HUES48 (cell line): ENCODE measurements around the gene CCDC195.

ENCODE experiments used
- H3K27ac ChIP-seq: one replicate; pipeline ENCODE4 v1.7.0; 2013; ENCODE audit warnings: low read depth, low read length, inconsistent platforms
- H3K27me3 ChIP-seq: 2 replicates; pipeline ENCODE4 v1.6.1; 2013; ENCODE audit warnings: mild to moderate bottlenecking, low read length; ENCODE audit not compliant: control insufficient read depth, insufficient read depth
- H3K36me3 ChIP-seq: 2 replicates; pipeline ENCODE4 v1.6.1; 2013; ENCODE audit warnings: low read length; ENCODE audit not compliant: control insufficient read depth, insufficient read depth
- H3K4me1 ChIP-seq: 2 replicates; pipeline ENCODE4 v1.6.1; 2013; ENCODE audit warnings: mild to moderate bottlenecking, low read length; ENCODE audit not compliant: control insufficient read depth, insufficient read depth
- H3K4me3 ChIP-seq: 2 replicates; pipeline ENCODE4 v1.5.1; 2013; ENCODE audit warnings: mild to moderate bottlenecking, low read depth, low read length
- H3K9ac ChIP-seq: 2 replicates; pipeline ENCODE4 v1.6.1; 2013; ENCODE audit warnings: mild to moderate bottlenecking, low read depth, low read length, moderate library complexity
- H3K9me3 ChIP-seq: 2 replicates; pipeline ENCODE4 v1.6.1; 2013; ENCODE audit warnings: low read length; ENCODE audit not compliant: control insufficient read depth, insufficient read depth

CCDC195 gene

GRCh38 chr2:224716201-224716600 is at the start of gene CCDC195:
TSS of gene CCDC195 (minus strand) at chr2:224716365. CDS start at chr2:224716365, 0 bp downstream.
- no peaks in the 10 kb centered on the region for H3K36me3 ChIP-seq
- no peak within 1 kb of the TSS for H3K27ac ChIP-seq
- H3K4me3 ChIP-seq: no peak within 1 kb of the TSS
- H3K4me1 ChIP-seq: no peaks in the 10 kb centered on the region
- H3K9ac ChIP-seq: no peak within 1 kb of the TSS
- H3K9me3 ChIP-seq: no peaks in the 10 kb centered on the region
- H3K27me3 ChIP-seq: no peaks in the 10 kb centered on the region

DNA sequence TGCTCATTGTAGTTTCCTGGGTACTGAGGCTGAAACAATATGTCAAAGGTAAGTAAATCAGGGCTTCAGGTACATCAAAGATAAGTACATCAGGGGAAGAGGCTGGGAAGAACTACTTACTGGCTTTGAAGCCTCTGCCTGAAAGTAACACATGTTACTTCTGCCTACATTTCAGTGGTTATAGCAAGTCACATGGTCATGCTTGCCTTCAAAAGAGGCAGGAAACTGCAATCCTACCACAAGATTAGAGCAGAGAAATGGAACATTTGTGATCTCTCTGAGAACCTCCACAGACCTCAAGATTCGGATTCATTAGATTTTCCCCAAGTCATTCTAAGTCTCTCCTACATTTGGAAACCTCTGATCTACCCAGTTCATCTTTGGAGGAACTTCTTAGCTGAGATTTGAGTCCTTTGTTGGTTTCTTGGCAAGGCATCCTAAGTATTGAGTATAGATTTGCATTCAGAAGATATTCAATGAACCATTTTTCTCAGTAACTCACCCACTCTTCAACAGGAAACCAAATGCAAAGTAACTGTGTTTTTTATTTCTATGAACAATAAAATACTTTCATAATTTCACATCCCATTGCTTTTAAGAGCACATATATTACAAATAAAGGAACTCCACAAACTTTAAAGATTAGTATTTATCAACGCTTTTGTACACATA is 48.5 kb upstream of the CCDC195 start:
- no peak overlapping the region for H3K4me3 ChIP-seq
- H3K27me3 ChIP-seq: no peaks in the 10 kb centered on the region
- H3K4me1 ChIP-seq: no peaks in the 10 kb centered on the region
- no peak overlapping the region for H3K9ac ChIP-seq
- H3K27ac ChIP-seq: no peak overlapping the region
- peaks cover 8% of the 10 kb centered on the region; the same call in 1 of the 2 replicates for H3K9me3 ChIP-seq
- no peaks in the 10 kb centered on the region for H3K36me3 ChIP-seq

DNA sequence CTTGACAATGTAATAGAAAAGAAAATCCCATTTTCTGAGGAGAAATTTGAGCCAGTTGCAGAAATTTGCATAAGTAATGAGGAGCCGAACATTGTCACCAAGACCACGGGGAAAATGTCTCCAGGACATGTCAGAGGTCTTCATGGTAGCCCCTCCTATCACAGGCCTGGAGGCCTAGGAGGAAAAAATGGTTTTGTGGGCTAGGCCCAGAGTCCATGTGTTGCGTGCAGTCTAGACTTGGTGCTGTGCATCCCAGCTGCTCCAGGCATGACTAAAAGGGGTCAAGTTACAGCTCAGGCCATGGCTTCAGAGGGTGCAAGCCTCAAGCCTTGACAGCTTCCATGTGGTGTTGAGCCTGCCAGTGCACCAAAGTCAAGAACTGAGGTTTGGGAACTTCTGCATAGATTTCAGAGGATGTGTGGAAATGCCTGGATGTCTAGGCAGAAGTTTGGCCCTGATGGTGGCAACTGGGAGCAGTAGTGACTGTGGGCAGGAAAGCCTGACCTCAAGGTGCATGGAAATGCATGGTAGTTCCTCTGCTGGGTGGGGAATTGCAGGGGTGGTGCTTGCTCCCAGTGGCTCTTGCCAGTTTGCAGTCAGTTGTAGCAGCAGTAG is 41.9 kb upstream of the CCDC195 start:
- Histone ChIP-seq H3K27ac (no peak overlapping the region), H3K27me3 (no peaks in the 10 kb centered on the region), H3K4me3 (no peak overlapping the region), H3K9me3 (peaks cover 35% of the 10 kb centered on the region), H3K36me3 (no peaks in the 10 kb centered on the region), H3K9ac (no peak overlapping the region), H3K4me1 (no peaks in the 10 kb centered on the region)

GRCh38 chr2:224753743-224754540 is 37.8 kb upstream of the CCDC195 start:
- H3K36me3 ChIP-seq: no peaks in the 10 kb centered on the region
- peaks cover 21% of the 10 kb centered on the region for H3K9me3 ChIP-seq
- no peak overlapping the region for H3K4me3 ChIP-seq
- H3K27ac ChIP-seq: no peak overlapping the region
- H3K4me1 ChIP-seq: no peaks in the 10 kb centered on the region
- H3K27me3 ChIP-seq: no peaks in the 10 kb centered on the region
- no peak overlapping the region for H3K9ac ChIP-seq

GRCh38 chr2:224751996-224752698 is 36.0 kb upstream of the CCDC195 start:
- Histone ChIP-seq H3K9ac (no peak overlapping the region), H3K27ac (no peak overlapping the region), H3K36me3 (no peaks in the 10 kb centered on the region), H3K4me1 (no peaks in the 10 kb centered on the region), H3K4me3 (no peak overlapping the region), H3K9me3 (peaks cover 7% of the 10 kb centered on the region), H3K27me3 (no peaks in the 10 kb centered on the region)

DNA sequence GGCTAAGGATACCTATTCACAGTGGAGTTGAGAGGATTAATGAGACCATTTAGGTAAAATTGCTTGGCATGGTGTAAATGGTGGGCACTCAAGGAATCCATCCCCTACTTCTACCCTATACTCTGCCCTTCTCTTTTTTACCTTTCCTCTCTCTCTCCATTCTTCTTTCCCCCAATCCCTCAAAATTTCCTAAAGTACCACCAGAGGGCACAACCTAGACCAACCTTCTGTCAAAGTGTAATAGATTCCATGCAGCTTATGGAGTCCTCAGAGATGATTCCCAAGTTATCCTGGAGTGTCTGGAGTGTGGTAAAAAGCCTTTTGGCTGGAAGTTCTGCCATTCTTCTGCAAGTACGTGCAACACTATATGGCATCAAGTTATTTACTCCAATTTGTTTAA is 33.0 kb upstream of the CCDC195 start:
- no peaks in the 10 kb centered on the region for H3K9me3 ChIP-seq
- no peak overlapping the region for H3K9ac ChIP-seq
- no peaks in the 10 kb centered on the region for H3K27me3 ChIP-seq
- no peak overlapping the region for H3K4me3 ChIP-seq
- H3K27ac ChIP-seq: no peak overlapping the region
- H3K4me1 ChIP-seq: no peaks in the 10 kb centered on the region
- H3K36me3 ChIP-seq: no peaks in the 10 kb centered on the region

DNA sequence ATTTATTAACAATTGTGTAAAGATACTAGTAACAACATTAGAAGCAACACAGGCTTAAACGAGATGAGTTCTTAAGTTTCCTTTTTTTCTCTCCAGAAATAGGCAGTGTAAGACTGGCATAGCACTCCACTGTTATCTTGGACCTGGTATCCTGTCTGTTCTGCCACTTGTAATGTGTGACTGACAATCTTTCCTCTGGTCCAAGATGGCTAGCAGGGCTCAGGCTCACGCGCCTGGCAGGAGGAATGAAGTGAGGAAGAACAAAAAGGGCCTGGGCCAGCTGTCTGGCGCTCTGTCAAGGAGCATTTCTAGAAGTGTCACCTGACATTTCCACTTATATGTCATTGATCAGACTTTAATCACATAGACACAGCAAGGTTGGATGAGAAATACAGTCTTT is 31.6 kb upstream of the CCDC195 start:
- H3K36me3 ChIP-seq: no peaks in the 10 kb centered on the region
- H3K9ac ChIP-seq: no peak overlapping the region
- no peak overlapping the region for H3K27ac ChIP-seq
- H3K27me3 ChIP-seq: no peaks in the 10 kb centered on the region
- no peaks in the 10 kb centered on the region for H3K4me1 ChIP-seq
- no peak overlapping the region for H3K4me3 ChIP-seq
- no peaks in the 10 kb centered on the region for H3K9me3 ChIP-seq

GRCh38 chr2:224736227-224736626 is 20.1 kb upstream of the CCDC195 start:
- peaks cover 31% of the 10 kb centered on the region for H3K9me3 ChIP-seq
- H3K27me3 ChIP-seq: no peaks in the 10 kb centered on the region
- no peak overlapping the region for H3K27ac ChIP-seq
- H3K4me3 ChIP-seq: no peak overlapping the region
- no peaks in the 10 kb centered on the region for H3K36me3 ChIP-seq
- no peak overlapping the region for H3K9ac ChIP-seq
- no peaks in the 10 kb centered on the region for H3K4me1 ChIP-seq

GRCh38 chr2:224734949-224735348 is 18.8 kb upstream of the CCDC195 start:
- H3K4me3 ChIP-seq: no peak overlapping the region
- no peaks in the 10 kb centered on the region for H3K4me1 ChIP-seq
- H3K36me3 ChIP-seq: no peaks in the 10 kb centered on the region
- no peaks in the 10 kb centered on the region for H3K27me3 ChIP-seq
- no peak overlapping the region for H3K9ac ChIP-seq
- peaks cover 31% of the 10 kb centered on the region for H3K9me3 ChIP-seq
- H3K27ac ChIP-seq: no peak overlapping the region

GRCh38 chr2:224731665-224732064 is 15.5 kb upstream of the CCDC195 start:
- Histone ChIP-seq H3K9ac (no peak overlapping the region), H3K4me3 (no peak overlapping the region), H3K4me1 (no peaks in the 10 kb centered on the region), H3K27me3 (no peaks in the 10 kb centered on the region), H3K36me3 (no peaks in the 10 kb centered on the region), H3K9me3 (peaks cover 19% of the 10 kb centered on the region), H3K27ac (no peak overlapping the region)
